GM12875 (cell line): Measurements from ENCODE around the gene SIM1.

Experiments
- H3K4me3 ChIP-seq: one replicate; pipeline ENCODE4 v1.5.1; 2011; ENCODE audit warnings: low read depth, low read length, control low read depth
- TF ChIP-seq, protein P1 (sequence below): IDR thresholded peaks from 2 replicates; pipeline ENCODE4 v1.5.1; 2011; ENCODE audit warnings: low read depth, mild to moderate bottlenecking, control low read depth, inconsistent platforms, low read length, moderate library complexity, borderline replicate concordance; ENCODE audit not compliant: insufficient read depth

Gene SIM1

DNA sequence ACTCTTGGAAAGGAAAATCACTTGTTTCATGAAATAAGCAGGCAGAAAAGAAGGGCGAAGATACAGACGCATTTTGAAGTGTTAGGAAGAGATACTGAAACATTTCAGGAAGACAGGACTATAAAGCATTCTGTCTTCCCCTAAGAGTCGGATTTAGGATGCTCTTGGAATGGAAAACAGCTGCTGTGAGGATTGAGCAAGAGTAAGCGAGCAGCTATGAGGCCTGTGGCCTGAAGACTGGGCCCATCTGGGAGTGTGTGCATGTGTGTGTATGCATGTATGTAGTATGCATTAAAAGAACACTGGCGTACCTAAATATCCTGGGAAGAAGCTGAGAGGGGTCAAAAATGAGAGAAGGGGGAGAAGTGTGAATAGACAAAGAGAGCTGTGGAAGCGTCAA lies 83.6 kb downstream of the SIM1 start:
- no peak overlapping the region for H3K4me3 ChIP-seq
- TF ChIP-seq, protein P1, sequence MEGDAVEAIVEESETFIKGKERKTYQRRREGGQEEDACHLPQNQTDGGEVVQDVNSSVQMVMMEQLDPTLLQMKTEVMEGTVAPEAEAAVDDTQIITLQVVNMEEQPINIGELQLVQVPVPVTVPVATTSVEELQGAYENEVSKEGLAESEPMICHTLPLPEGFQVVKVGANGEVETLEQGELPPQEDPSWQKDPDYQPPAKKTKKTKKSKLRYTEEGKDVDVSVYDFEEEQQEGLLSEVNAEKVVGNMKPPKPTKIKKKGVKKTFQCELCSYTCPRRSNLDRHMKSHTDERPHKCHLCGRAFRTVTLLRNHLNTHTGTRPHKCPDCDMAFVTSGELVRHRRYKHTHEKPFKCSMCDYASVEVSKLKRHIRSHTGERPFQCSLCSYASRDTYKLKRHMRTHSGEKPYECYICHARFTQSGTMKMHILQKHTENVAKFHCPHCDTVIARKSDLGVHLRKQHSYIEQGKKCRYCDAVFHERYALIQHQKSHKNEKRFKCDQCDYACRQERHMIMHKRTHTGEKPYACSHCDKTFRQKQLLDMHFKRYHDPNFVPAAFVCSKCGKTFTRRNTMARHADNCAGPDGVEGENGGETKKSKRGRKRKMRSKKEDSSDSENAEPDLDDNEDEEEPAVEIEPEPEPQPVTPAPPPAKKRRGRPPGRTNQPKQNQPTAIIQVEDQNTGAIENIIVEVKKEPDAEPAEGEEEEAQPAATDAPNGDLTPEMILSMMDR = no peak

DNA sequence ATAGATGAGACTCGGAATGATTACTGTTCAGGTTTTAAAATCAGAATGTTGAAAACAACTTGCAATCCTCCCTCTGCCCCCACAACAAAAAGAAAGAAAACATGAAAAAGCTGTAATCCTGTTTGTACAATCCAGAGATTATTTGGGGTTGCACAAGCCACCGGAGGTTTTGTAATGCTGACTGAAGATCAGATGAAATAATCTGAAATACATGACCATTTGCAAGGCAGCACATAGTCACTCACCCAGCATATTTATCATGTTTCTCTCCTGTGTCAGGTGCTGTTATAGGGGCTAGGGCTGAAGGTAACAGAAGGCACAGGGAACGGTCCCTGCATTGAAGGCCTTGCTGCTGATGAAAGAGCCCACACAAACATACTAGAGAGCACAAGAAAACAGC lies 85.3 kb downstream of the SIM1 start:
- TF ChIP-seq, protein P1 = no peak
- H3K4me3 ChIP-seq = no peak overlapping the region

GRCh38 chr6:100378576-100378975 lies 86.1 kb downstream of the SIM1 start:
- no peak overlapping the region for H3K4me3 ChIP-seq
- TF ChIP-seq, protein P1 = no peak

DNA sequence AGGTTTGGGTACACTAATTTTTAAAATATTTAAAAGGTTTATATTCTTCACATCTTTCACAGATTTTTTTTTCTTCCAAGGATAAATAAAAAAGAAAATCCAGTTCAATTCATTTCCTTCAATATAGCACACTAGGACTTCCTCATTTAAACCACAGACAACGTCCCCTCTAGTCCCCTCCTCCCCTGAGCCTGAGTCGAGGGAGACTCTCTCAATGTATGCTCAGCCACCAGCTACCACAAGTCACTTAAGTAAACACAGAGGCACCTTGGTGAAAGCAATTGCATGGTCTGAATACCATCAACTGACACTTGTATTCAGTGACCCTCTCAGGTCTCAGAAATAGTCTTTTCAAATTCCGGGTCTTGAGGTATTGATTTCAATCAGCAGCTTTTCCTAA lies 88.6 kb downstream of the SIM1 start:
- no peak overlapping the region for H3K4me3 ChIP-seq
- TF ChIP-seq, protein P1 = no peak

DNA sequence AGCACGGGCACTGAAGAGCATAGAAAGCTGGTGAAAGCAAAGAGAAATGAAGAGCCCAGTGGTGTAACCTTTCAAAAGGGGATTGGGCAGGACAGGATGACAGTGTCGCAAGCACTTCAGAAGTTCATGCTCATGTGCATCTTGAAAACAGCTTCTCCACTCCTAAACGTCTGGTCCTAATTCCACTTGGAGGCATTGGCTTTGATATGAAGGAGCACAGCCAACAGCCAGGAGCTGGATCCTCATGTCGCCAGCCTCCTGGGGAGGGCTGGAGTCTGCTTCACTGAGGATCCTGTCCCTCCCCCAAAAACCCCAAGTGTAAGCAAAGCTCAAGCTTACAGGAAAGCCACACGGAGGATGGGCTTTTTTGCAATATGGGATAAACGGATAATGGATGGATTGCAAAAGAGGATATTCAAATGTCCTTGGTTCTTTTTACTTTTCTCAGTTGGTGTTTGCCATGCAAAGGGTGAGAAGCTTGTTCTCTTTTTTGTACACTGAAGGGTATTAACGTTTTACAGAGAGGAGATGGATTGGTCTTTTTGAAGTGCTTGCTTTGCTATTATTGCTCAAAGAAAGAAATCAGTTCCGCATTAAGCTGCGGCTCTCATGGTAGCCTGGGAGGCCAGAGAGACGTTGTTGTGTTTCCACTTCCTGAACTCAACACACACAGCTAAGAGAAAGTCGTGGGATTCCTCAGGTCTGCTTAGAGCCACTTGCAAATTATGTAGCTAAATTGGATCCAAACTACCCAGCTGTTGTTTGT lies 92.2 kb downstream of the SIM1 start:
- no peak overlapping the region for H3K4me3 ChIP-seq
- TF ChIP-seq, protein P1 = no peak

DNA sequence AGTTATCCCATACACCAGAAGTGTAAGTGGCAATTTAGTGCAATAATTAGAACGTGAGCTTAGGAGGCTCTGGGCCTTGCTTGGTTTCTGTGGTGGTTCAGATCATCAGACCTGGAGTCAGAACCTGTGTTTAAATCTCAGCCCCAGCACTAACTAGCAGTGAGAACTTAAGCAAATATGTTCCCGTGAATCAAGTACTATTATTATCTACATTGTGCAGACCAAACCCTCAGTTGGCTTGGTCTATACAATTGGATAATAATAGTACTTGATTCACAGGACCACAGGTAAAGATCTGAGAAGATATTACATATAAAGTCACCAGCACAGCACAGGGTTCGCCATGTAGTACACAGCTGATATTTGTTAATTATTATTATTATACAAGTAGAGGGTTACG lies 93.1 kb downstream of the SIM1 start:
- H3K4me3 ChIP-seq = no peak overlapping the region
- TF ChIP-seq, protein P1 = no peak

DNA sequence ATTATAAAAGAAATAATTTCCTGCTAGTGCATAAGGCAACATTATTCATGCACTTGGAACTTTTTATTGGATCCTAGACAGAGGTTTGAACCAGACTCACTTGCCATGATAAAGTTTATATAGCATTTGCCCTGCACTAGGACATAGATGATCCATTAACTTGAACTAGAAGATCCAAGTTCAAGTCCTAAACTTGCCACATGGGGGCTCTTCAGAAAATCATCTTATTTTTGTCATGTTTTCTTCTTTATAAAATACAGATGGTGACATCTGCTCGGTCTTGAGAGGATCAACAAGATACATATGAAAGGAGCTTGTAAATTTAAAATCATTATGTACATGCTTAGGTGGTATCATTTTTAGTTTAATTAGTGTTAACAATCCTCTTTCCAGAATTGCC lies 94.5 kb downstream of the SIM1 start:
- no peak overlapping the region for H3K4me3 ChIP-seq
- TF ChIP-seq, protein P1 = no peak
